HCT116 (cell line): ENCODE measurements around the gene BEX4. TPM values are rescaled to one million over a fixed set of nuclear protein-coding genes. Genes with fewer than 3 reads are reported as not detected.
"Not testable (repeated sequence)": the region's sequence is repeated elsewhere in the genome, so short reads cannot be mapped to it uniquely, and the experiment has no call there.

Experiments
- ATAC-seq: fragments of 200-7000 bp; cut with Tn5 transposase; 2 replicates; pipeline ENCODE4 v1.9.1; 2020; ENCODE audit warnings: mild to moderate bottlenecking, moderate library complexity
- BruUV-seq: library from RNA; stranded (reverse); fragments of 400-500 nt; replicated peaks from 2 replicates; lab custom pipeline; 2021; lab: Mats Ljungman, UMichigan
- CTCF ChIA-PET: fragments of 300-600 bp; sonication (Branson Sonifier 250); formaldehyde crosslinking; loops from one replicate; lab custom pipeline; 2021; ENCODE audit warnings: antibody characterized with exemption; lab: Charles Lee
- POLR2A ChIA-PET: fragments of 300-600, 350-600 bp; sonication (Branson Sonifier 250); formaldehyde crosslinking; loops from one replicate; lab custom pipeline; 2021; ENCODE audit warnings: antibody characterized with exemption; lab: Charles Lee
- RAD21 ChIA-PET, 2 experiments: fragments of 300-600 bp; sonication (Branson Sonifier 250); formaldehyde crosslinking; loops; one replicate each; lab custom pipeline; 2023; ENCODE audit warnings: low total read pairs in 2 of 2; ENCODE audit not compliant: uncharacterized antibody in 2 of 2, unreplicated experiment in 2 of 2, low non-redundant PET in 1 of 2; lab: Charles Lee
- DNase-seq: peaks from one replicate; pipeline ENCODE4 v3.0.0-alpha.2; 2010; ENCODE audit warnings: low read depth, low spot score
- H2AFZ ChIP-seq: fragments of 200-600 bp; shearing (Covaris generic), sonication (generic); 2 replicates; pipeline ENCODE4 v1.6.1; 2017; ENCODE audit warnings: low read depth, mixed run types, mixed read lengths, antibody characterized with exemption, low read length; ENCODE audit not compliant: poor library complexity, severe bottlenecking
- H3K27ac ChIP-seq: 2 replicates; pipeline ENCODE4 v1.5.1; 2012; ENCODE audit warnings: low read depth, low read length
- H3K27me3 ChIP-seq: fragments of 200-600 bp; sonication (generic); 2 replicates; pipeline ENCODE4 v1.6.1; 2016; ENCODE audit warnings: mixed run types, low read length, mixed read lengths; ENCODE audit not compliant: insufficient read depth
- H3K36me3 ChIP-seq, 2 experiments: fragments of 200-500 bp in 1 of 2; fragments of 200-600 bp in 1 of 2; sonication (Bioruptor generic) in 1 of 2; sonication (generic) in 1 of 2; 2 replicates each; pipeline versions ENCODE4 v1.5.1 to v1.6.1; 2014 to 2016; ENCODE audit warnings: low read length in 2 of 2, inconsistent platforms in 1 of 2, mixed read lengths in 1 of 2, mixed run types in 1 of 2; ENCODE audit not compliant: insufficient read depth in 2 of 2, control insufficient read depth in 1 of 2
- H3K4me1 ChIP-seq, 2 experiments: fragments of 200-600 bp in 1 of 2; sonication (generic) in 1 of 2; 2 replicates each; pipeline versions ENCODE4 v1.5.1 to v1.6.1; 2012 to 2017; ENCODE audit warnings: low read length in 2 of 2, inconsistent platforms in 1 of 2, mild to moderate bottlenecking in 1 of 2, mixed read lengths in 1 of 2, mixed run types in 1 of 2, moderate library complexity in 1 of 2; ENCODE audit not compliant: insufficient read depth in 2 of 2, control insufficient read depth in 1 of 2
- H3K4me2 ChIP-seq: fragments of 200-600 bp; sonication (generic); 2 replicates; pipeline ENCODE4 v1.6.1; 2017; ENCODE audit warnings: mixed run types, low read length, mixed read lengths
- H3K4me3 ChIP-seq, 2 experiments: fragments of 200-600 bp in 1 of 2; sonication (generic) in 1 of 2; replicated peaks in 1 of 2; 2 replicates each; pipeline ENCODE4 v1.5.1; 2011 to 2016; ENCODE audit warnings: low read length in 2 of 2, control low read depth in 1 of 2, low read depth in 1 of 2, mild to moderate bottlenecking in 1 of 2, mixed read lengths in 1 of 2, mixed run types in 1 of 2
- H3K79me2 ChIP-seq: fragments of 200-600 bp; sonication (generic); 2 replicates; pipeline ENCODE4 v1.6.1; 2017; ENCODE audit warnings: mild to moderate bottlenecking, mixed run types, low read length, moderate library complexity, mixed read lengths; ENCODE audit not compliant: insufficient read depth
- H3K9ac ChIP-seq: fragments of 200-600 bp; sonication (generic); 2 replicates; pipeline ENCODE4 v1.6.1; 2016; ENCODE audit warnings: low read length, mixed read lengths
- H3K9me2 ChIP-seq: fragments of 200-600 bp; sonication (generic), shearing (Covaris generic); 2 replicates; pipeline ENCODE4 v1.6.1; 2017; ENCODE audit warnings: mixed run types, mild to moderate bottlenecking, moderate library complexity; ENCODE audit not compliant: insufficient read depth
- H3K9me3 ChIP-seq, 2 experiments: fragments of 200-500 bp in 1 of 2; fragments of 200-600 bp in 1 of 2; sonication (Bioruptor generic) in 1 of 2; sonication (generic) in 1 of 2; 2 replicates each; pipeline ENCODE4 v1.6.1; 2014 to 2017; ENCODE audit warnings: low read length in 2 of 2, mixed read lengths in 2 of 2, inconsistent platforms in 1 of 2, low read depth in 1 of 2, mild to moderate bottlenecking in 1 of 2, mixed run types in 1 of 2, moderate library complexity in 1 of 2; ENCODE audit not compliant: control insufficient read depth in 1 of 2, insufficient read depth in 1 of 2
- H4K20me1 ChIP-seq: fragments of 200-600 bp; sonication (generic), shearing (Covaris generic); 2 replicates; pipeline ENCODE4 v1.6.1; 2017; ENCODE audit warnings: mixed run types, mild to moderate bottlenecking, moderate library complexity; ENCODE audit not compliant: insufficient read depth
- CBX3 ChIP-seq: IDR thresholded peaks from 2 replicates; pipeline ENCODE4 v1.6.1; 2012; ENCODE audit warnings: low read depth
- JUND ChIP-seq: IDR thresholded peaks from 2 replicates; pipeline ENCODE4 v1.6.1; 2012
- REST ChIP-seq: IDR thresholded peaks from 2 replicates; pipeline ENCODE4 v1.6.1; 2012; ENCODE audit warnings: low read depth
- intact Hi-C: fragments of 100-400 bp; cut with micrococcal nuclease; formaldehyde crosslinking; loops from 2 replicates; pipeline ENCODE4 v1.10.0; 2022
- total RNA-seq: library from RNA; stranded (reverse); gene quantifications from one replicate; pipeline ENCODE4 v1.2.1, GENCODE V29; 2021; ENCODE audit not compliant: unreplicated experiment

Gene BEX4
- total RNA-seq, 1 experiment from 2014 or later, result 0.91 TPM

- TF ChIP-seq REST (no peak), JUND (no peak), CBX3 (no peak)
Observed at GRCh38 chrX:103171353-103171752, 43.6 kb upstream of the BEX4 start (continued).

GRCh38 chrX:103175256-103175655 is 39.7 kb upstream of the BEX4 start:
- H3K9me2 ChIP-seq, H3K9me3 ChIP-seq, BruUV-seq, DNase-seq, H3K27ac ChIP-seq, H3K36me3 ChIP-seq, H2AFZ ChIP-seq, POLR2A ChIA-PET, H3K27me3 ChIP-seq, H4K20me1 ChIP-seq, H3K4me1 ChIP-seq, H3K9ac ChIP-seq, H3K4me2 ChIP-seq, ATAC-seq, H3K4me3 ChIP-seq, H3K79me2 ChIP-seq: not testable (repeated sequence)
- ChIA-PET RAD21 (interaction anchor here in 1 of 2 experiments (0.6 kb wide), 1 partner anchor 1554 kb away, joined by 3 read pairs; no protein-coding TSS in a partner anchor), CTCF (interaction anchor here (3.4 kb wide), 1 partner anchor 224 kb away, joined by 19 read pairs; no protein-coding TSS in a partner anchor)
- intact Hi-C loops, result loop anchor here (5.0 to 10.0 kb wide), 2 partner anchors 243 to 340 kb away; no protein-coding TSS in a partner anchor
